Measurements from ENCODE around the gene ISLR2. TPM values are rescaled to one million over a fixed set of nuclear protein-coding genes. Genes with fewer than 3 reads are reported as not detected.

ISLR2 gene
- total RNA-seq, 1 experiment from 2014 or later = not detected

- Mint-ChIP-seq H3K36me3 (ENCODE audit: insufficient read depth, unreplicated experiment) (peaks cover 6% of the 10 kb centered on the region), H3K9me3 (ENCODE audit: low read depth, unreplicated experiment) (no peaks in the 10 kb centered on the region), H3K4me3 (ENCODE audit: low read depth, unreplicated experiment) (peak overlapping the region; percentile 11), H3K27me3 (ENCODE audit: unreplicated experiment) (peaks cover 67% of the 10 kb centered on the region), H3K27ac (ENCODE audit: unreplicated experiment) (no peak overlapping the region), H3K4me1 (ENCODE audit: low read depth, unreplicated experiment) (no peaks in the 10 kb centered on the region)
- intact Hi-C loops (cut with micrococcal nuclease; ENCODE audit: unreplicated experiment) = no loop called here
- CTCF ChIA-PET = interaction anchor here (0.9 to 1.1 kb wide), 3 partner anchors 106 to 176 kb away, joined by 3 to 4 read pairs (median 3); no protein-coding TSS in a partner anchor
- TF ChIP-seq CTCF (IDR thresholded peaks at IDR 0.05; ENCODE audit: unreplicated experiment) = peak; percentile 35
- BruUV-seq (replicated peaks) = no TSS peak
- DNase-seq = peak; percentile 59
These were observed 4.1 kb downstream of the ISLR2 start for GRCh38 chr15:74134387-74135027.

GRCh38 chr15:74135041-74135565, 4.7 kb downstream of the ISLR2 start:
- no peak for DNase-seq
- CTCF ChIA-PET = interaction anchor here (0.6 to 1.2 kb wide), 3 partner anchors 105 to 172 kb away, joined by 3 to 8 read pairs (median 3); no protein-coding TSS in a partner anchor
- Mint-ChIP-seq H3K36me3 (ENCODE audit: insufficient read depth, unreplicated experiment) (peaks cover 6% of the 10 kb centered on the region), H3K27me3 (ENCODE audit: unreplicated experiment) (peaks cover 61% of the 10 kb centered on the region), H3K4me1 (ENCODE audit: low read depth, unreplicated experiment) (no peaks in the 10 kb centered on the region), H3K4me3 (ENCODE audit: low read depth, unreplicated experiment) (peak overlapping the region; percentile 11), H3K9me3 (ENCODE audit: low read depth, unreplicated experiment) (no peaks in the 10 kb centered on the region), H3K27ac (ENCODE audit: unreplicated experiment) (no peak overlapping the region)
- intact Hi-C loops (cut with micrococcal nuclease; ENCODE audit: unreplicated experiment) = no loop called here
- no peak for TF ChIP-seq CTCF (IDR thresholded peaks at IDR 0.05; ENCODE audit: unreplicated experiment)
- BruUV-seq (replicated peaks) = no TSS peak

GRCh38 chr15:74136540-74136813, 6.1 kb downstream of the ISLR2 start:
- H3K36me3 Mint-ChIP-seq (ENCODE audit: insufficient read depth, unreplicated experiment) = peaks cover 6% of the 10 kb centered on the region
- intact Hi-C loops (cut with micrococcal nuclease; ENCODE audit: unreplicated experiment) = no loop called here
- no peak for DNase-seq
- peak overlapping the region; percentile 77 for H3K4me3 Mint-ChIP-seq (ENCODE audit: low read depth, unreplicated experiment)
- peaks cover 47% of the 10 kb centered on the region for H3K27me3 Mint-ChIP-seq (ENCODE audit: unreplicated experiment)
- CTCF ChIA-PET = interaction anchor here (1.2 kb wide), 1 partner anchor 184 kb away, joined by 3 read pairs; no protein-coding TSS in a partner anchor
- H3K27ac Mint-ChIP-seq (ENCODE audit: unreplicated experiment) = no peak overlapping the region
- no peaks in the 10 kb centered on the region for H3K9me3 Mint-ChIP-seq (ENCODE audit: low read depth, unreplicated experiment)
- H3K4me1 Mint-ChIP-seq (ENCODE audit: low read depth, unreplicated experiment) = no peaks in the 10 kb centered on the region
- TF ChIP-seq CTCF (IDR thresholded peaks at IDR 0.05; ENCODE audit: unreplicated experiment) = no peak
- no TSS peak for BruUV-seq (replicated peaks)

GRCh38 chr15:74136814-74137536, 6.6 kb downstream of the ISLR2 start:
- intact Hi-C loops (cut with micrococcal nuclease; ENCODE audit: unreplicated experiment) = no loop called here
- no peak for TF ChIP-seq CTCF (IDR thresholded peaks at IDR 0.05; ENCODE audit: unreplicated experiment)
- H3K27ac Mint-ChIP-seq (ENCODE audit: unreplicated experiment) = no peak overlapping the region
- H3K9me3 Mint-ChIP-seq (ENCODE audit: low read depth, unreplicated experiment) = no peaks in the 10 kb centered on the region
- DNase-seq = no peak
- H3K36me3 Mint-ChIP-seq (ENCODE audit: insufficient read depth, unreplicated experiment) = peaks cover 6% of the 10 kb centered on the region
- CTCF ChIA-PET = no interaction called here
- no peaks in the 10 kb centered on the region for H3K4me1 Mint-ChIP-seq (ENCODE audit: low read depth, unreplicated experiment)
- peaks cover 42% of the 10 kb centered on the region for H3K27me3 Mint-ChIP-seq (ENCODE audit: unreplicated experiment)
- no TSS peak for BruUV-seq (replicated peaks)
- H3K4me3 Mint-ChIP-seq (ENCODE audit: low read depth, unreplicated experiment) = peak overlapping the region; percentile 77

All from Calu3 (cell line).